ENCODE data around the gene PACSIN3. TPM values are rescaled to one million over a fixed set of nuclear protein-coding genes. Genes with fewer than 3 reads are reported as not detected.
A peak's percentile ranks its signal among the peaks of the same experiment; 100 is the strongest.

Gene PACSIN3
- total and polyA plus RNA-seq, 7 donors, result 1.2 to 78.3 (median 56.0) TPM

- DNase-seq, result peak; percentile 81
- H3K4me1 ChIP-seq, result peaks cover 0 to 74% (median 67%) of the 10 kb centered on the region in 4 donors
- intact Hi-C loops (cut with DNase I), result loop anchor here (2.0 to 5.0 kb wide), 3 partner anchors 62 to 222 kb away; partner anchors contain the start of genes ACP2 and SLC39A13
- 38 to 60% methylated on average over 13 of the region's 13 CpGs for WGBS, 2 donors
- peaks cover 0 to 19% (median 3%) of the 10 kb centered on the region in 4 donors for H3K36me3 ChIP-seq
- H3K27ac ChIP-seq, result peak overlapping the region; percentile 88 to 99 (median 95)
- no peaks in the 10 kb centered on the region for H3K9me3 ChIP-seq
- no peaks in the 10 kb centered on the region for H3K27me3 ChIP-seq
- H3K4me3 ChIP-seq, result peak overlapping the region; percentile 62 to 95 (median 75)
- TF ChIP-seq EP300 (IDR thresholded peaks at IDR 0.05), result no peak
- TF ChIP-seq POLR2AphosphoS5 (IDR thresholded peaks at IDR 0.05), result no peak
- TF ChIP-seq POLR2A (IDR thresholded peaks at IDR 0.05), result no peak
- TF ChIP-seq, protein P1, sequence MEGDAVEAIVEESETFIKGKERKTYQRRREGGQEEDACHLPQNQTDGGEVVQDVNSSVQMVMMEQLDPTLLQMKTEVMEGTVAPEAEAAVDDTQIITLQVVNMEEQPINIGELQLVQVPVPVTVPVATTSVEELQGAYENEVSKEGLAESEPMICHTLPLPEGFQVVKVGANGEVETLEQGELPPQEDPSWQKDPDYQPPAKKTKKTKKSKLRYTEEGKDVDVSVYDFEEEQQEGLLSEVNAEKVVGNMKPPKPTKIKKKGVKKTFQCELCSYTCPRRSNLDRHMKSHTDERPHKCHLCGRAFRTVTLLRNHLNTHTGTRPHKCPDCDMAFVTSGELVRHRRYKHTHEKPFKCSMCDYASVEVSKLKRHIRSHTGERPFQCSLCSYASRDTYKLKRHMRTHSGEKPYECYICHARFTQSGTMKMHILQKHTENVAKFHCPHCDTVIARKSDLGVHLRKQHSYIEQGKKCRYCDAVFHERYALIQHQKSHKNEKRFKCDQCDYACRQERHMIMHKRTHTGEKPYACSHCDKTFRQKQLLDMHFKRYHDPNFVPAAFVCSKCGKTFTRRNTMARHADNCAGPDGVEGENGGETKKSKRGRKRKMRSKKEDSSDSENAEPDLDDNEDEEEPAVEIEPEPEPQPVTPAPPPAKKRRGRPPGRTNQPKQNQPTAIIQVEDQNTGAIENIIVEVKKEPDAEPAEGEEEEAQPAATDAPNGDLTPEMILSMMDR (IDR thresholded peaks at IDR 0.05), result no peak
These were observed 1.4 kb downstream of the PACSIN3 start for GRCh38 chr11:47184711-47185304.

DNA sequence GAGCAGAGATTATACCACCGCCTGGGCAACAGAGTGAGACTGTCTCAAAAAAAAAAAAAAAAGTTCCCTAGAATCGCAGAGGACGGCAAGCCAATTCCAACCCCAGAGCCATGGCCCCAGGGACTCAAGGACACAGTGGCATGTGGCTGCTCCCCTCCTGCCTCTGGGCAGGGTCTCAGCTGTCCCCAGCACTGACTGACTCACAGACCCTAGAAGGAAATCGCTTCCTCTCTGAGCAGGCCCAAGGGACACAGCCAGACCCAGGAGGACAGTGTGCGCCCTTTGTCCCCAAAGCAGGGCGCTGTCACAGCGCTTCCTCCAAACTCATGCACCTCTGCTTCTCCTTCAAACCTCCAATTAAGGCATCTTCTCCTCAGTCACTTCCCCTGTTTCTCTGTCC is 2.3 kb downstream of the PACSIN3 start:
- peaks cover 0 to 71% (median 63%) of the 10 kb centered on the region in 4 donors for H3K4me1 ChIP-seq
- 91 to 92% methylated on average over 7 of the region's 7 CpGs for WGBS, 2 donors
- DNase-seq, result no peak
- TF ChIP-seq, protein P1 (IDR thresholded peaks at IDR 0.05), result no peak
- no peak for TF ChIP-seq POLR2AphosphoS5 (IDR thresholded peaks at IDR 0.05)
- no peak for TF ChIP-seq POLR2A (IDR thresholded peaks at IDR 0.05)
- no peak for TF ChIP-seq EP300 (IDR thresholded peaks at IDR 0.05)
- no peaks in the 10 kb centered on the region for H3K27me3 ChIP-seq
- H3K36me3 ChIP-seq, result peaks cover 6 to 27% (median 12%) of the 10 kb centered on the region in 4 donors
- peak overlapping the region; percentile 88 to 99 (median 95) for H3K27ac ChIP-seq
- intact Hi-C loops (cut with DNase I), result loop anchor here (2.0 kb wide), 1 partner anchor 171 kb away; no protein-coding TSS in a partner anchor
- peak overlapping the region in 1 of 4 donors; percentile 87 for H3K4me3 ChIP-seq
- H3K9me3 ChIP-seq, result no peaks in the 10 kb centered on the region

DNA sequence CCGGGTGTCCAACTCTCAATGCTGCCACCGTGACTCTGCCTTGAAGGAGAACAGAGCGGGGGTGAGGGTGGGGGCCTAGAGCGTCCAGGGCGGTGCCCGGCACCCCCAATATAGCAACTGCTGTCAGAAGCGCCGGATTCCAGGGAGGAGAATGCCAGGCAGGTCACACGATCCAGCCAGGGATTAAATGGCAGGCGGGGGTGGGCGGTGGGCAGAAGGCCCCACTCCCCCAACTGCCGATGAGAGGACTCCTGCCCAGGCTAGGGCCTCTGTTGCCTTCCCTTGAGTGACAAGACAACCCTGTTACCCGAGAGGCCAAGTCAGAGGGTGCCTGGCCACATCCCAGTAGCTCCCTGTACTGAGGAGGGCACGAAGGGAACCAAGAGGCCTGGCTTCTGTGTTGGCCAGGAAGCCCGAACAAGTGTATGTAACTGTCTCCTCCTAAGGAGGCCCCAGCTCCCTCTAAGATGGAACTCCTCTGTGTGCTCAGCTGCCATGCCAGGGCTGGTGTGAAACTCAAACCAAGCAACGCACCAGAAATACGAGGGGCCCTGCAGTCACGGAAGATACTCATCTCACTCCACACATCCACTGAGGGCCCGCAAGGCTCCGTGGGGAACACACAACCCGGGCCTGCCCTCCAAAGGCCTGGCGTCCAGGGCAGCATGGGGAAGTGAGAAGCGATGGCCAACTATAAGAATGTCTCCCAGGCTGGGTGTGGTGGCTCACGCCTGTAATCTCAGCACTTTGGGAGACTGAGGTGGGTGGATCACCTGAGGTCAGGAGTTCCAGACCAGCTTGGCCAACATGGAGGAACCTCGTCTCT is 3.0 kb downstream of the PACSIN3 start:
- Histone ChIP-seq H3K4me3 (peak overlapping the region in 1 of 4 donors; percentile 9), H3K36me3 (peaks cover 6 to 34% (median 13%) of the 10 kb centered on the region in 4 donors), H3K4me1 (peaks cover 0 to 68% (median 57%) of the 10 kb centered on the region in 4 donors), H3K27ac (peak overlapping the region; percentile 18 to 99 (median 92)), H3K27me3 (no peaks in the 10 kb centered on the region), H3K9me3 (no peaks in the 10 kb centered on the region)
- 94% methylated on average over 25 of the region's 25 CpGs for WGBS, 2 donors
- intact Hi-C loops (cut with DNase I), result no loop called here
- no peak for TF ChIP-seq EP300 (IDR thresholded peaks at IDR 0.05)
- TF ChIP-seq POLR2AphosphoS5 (IDR thresholded peaks at IDR 0.05), result peak in 2 of 4 donors; percentile 10 to 60
- peak; percentile 75 for DNase-seq

- H3K4me1 ChIP-seq, result peaks cover 0 to 68% (median 57%) of the 10 kb centered on the region in 4 donors
- no peaks in the 10 kb centered on the region for H3K27me3 ChIP-seq
- H3K4me3 ChIP-seq, result peak overlapping the region in 1 of 4 donors; percentile 9
- no peaks in the 10 kb centered on the region for H3K9me3 ChIP-seq
- DNase-seq, result no peak
- WGBS, 2 donors, result 96 to 97% methylated on average over 17 of the region's 17 CpGs
- peaks cover 6 to 36% (median 13%) of the 10 kb centered on the region in 4 donors for H3K36me3 ChIP-seq
- intact Hi-C loops (cut with DNase I), result no loop called here
- peak overlapping the region in 3 of 4 donors; percentile 88 to 99 (median 96) for H3K27ac ChIP-seq
- TF ChIP-seq POLR2AphosphoS5 (IDR thresholded peaks at IDR 0.05) (no peak), POLR2A (IDR thresholded peaks at IDR 0.05) (no peak), EP300 (IDR thresholded peaks at IDR 0.05) (no peak)
- TF ChIP-seq, protein P1 (IDR thresholded peaks at IDR 0.05), result no peak
These were observed 3.9 kb downstream of the PACSIN3 start for GRCh38 chr11:47182380-47182779.

- no peak for DNase-seq
- H3K36me3 ChIP-seq, result peaks cover 6 to 36% (median 13%) of the 10 kb centered on the region in 4 donors
- H3K27me3 ChIP-seq, result no peaks in the 10 kb centered on the region
- peak overlapping the region in 1 of 4 donors; percentile 96 for H3K27ac ChIP-seq
- TF ChIP-seq, protein P1 (IDR thresholded peaks at IDR 0.05), result no peak
- no peak for TF ChIP-seq EP300 (IDR thresholded peaks at IDR 0.05)
- no peak for TF ChIP-seq POLR2AphosphoS5 (IDR thresholded peaks at IDR 0.05)
- TF ChIP-seq POLR2A (IDR thresholded peaks at IDR 0.05), result no peak
- no peak overlapping the region for H3K4me3 ChIP-seq
- peaks cover 0 to 58% (median 51%) of the 10 kb centered on the region in 4 donors for H3K4me1 ChIP-seq
- 91 to 93% methylated on average over 6 of the region's 6 CpGs for WGBS, 2 donors
- intact Hi-C loops (cut with DNase I), result no loop called here
- no peaks in the 10 kb centered on the region for H3K9me3 ChIP-seq
These were observed 5.0 kb downstream of the PACSIN3 start for GRCh38 chr11:47181271-47181670.

All from sigmoid colon (tissue), 7 donors.